CD4-positive, alpha-beta T cell treated with Interleukin-21 for 1 hour (primary cell): ENCODE results near the gene ERBB2.
A peak's percentile ranks its signal among the peaks of the same experiment; 100 is the strongest.

Experiments
- DNase-seq: peaks from one replicate; pipeline ENCODE4 v3.0.0-alpha.2; 2020

The ERBB2 gene

GRCh38 chr17:39769974-39770587 lies 70.2 kb downstream of the ERBB2 start:
- peak; percentile 86 for DNase-seq

GRCh38 chr17:39772415-39772814 lies 72.6 kb downstream of the ERBB2 start:
- no peak for DNase-seq

- DNase-seq, result peak; percentile 63
Measured at GRCh38 chr17:39772987-39773934, 73.4 kb downstream of the ERBB2 start.

GRCh38 chr17:39774047-39774446 lies 74.2 kb downstream of the ERBB2 start:
- no peak for DNase-seq

- peak; percentile 50 for DNase-seq
Measured at GRCh38 chr17:39775031-39775430, 75.2 kb downstream of the ERBB2 start.

GRCh38 chr17:39776252-39776651 lies 76.4 kb downstream of the ERBB2 start:
- DNase-seq, result peak; percentile 60

GRCh38 chr17:39777534-39778365 lies 77.9 kb downstream of the ERBB2 start:
- DNase-seq, result peak; percentile 65
